Stimulated activated naive CD8-positive, alpha-beta T cell treated with anti-CD3 and anti-CD28 coated beads, Interleukin-15, amount 100 ng/mL, for 72 hours (primary cell): Measurements from ENCODE around the gene NPPC.

Experiments used
- ATAC-seq: fragments of 150-1000 bp; cut with Tn5 transposase; 2 replicates; pipeline ENCODE4 v1.10.0; 2021; ENCODE audit warnings: mild to moderate bottlenecking, moderate library complexity
- DNase-seq, 2 donors: peaks; one replicate each; pipeline ENCODE4 v3.0.0; 2021 to 2022
- H3K27ac Mint-ChIP-seq, 2 donors: one replicate each; pipeline ENCODE4 v1.8.0; 2022; ENCODE audit warnings: mild to moderate bottlenecking in 2 of 2, mixed read lengths in 2 of 2, moderate library complexity in 2 of 2
- H3K27me3 Mint-ChIP-seq: one replicate; pipeline ENCODE4 v1.8.0; 2022; ENCODE audit warnings: mixed read lengths
- H3K4me1 Mint-ChIP-seq: one replicate; pipeline ENCODE4 v1.8.0; 2022; ENCODE audit warnings: mild to moderate bottlenecking, mixed read lengths
- H3K4me3 Mint-ChIP-seq, 2 donors: one replicate each; pipeline ENCODE4 v1.8.0; 2022; ENCODE audit warnings: mild to moderate bottlenecking in 2 of 2, mixed read lengths in 2 of 2, moderate library complexity in 1 of 2
- H3K9me3 Mint-ChIP-seq, 2 donors: one replicate each; pipeline ENCODE4 v1.8.0; 2022; ENCODE audit warnings: mixed read lengths in 2 of 2

NPPC gene

GRCh38 chr2:231928901-231929725, 2.9 kb upstream of the NPPC start:
- no peak overlapping the region for H3K4me3 Mint-ChIP-seq
- DNase-seq (no peak), ATAC-seq (no peak)
- no peak overlapping the region for H3K27ac Mint-ChIP-seq
- H3K27me3 Mint-ChIP-seq, result peaks cover 55% of the 10 kb centered on the region
- no peaks in the 10 kb centered on the region for H3K9me3 Mint-ChIP-seq
- H3K4me1 Mint-ChIP-seq, result peaks cover 24% of the 10 kb centered on the region

DNA sequence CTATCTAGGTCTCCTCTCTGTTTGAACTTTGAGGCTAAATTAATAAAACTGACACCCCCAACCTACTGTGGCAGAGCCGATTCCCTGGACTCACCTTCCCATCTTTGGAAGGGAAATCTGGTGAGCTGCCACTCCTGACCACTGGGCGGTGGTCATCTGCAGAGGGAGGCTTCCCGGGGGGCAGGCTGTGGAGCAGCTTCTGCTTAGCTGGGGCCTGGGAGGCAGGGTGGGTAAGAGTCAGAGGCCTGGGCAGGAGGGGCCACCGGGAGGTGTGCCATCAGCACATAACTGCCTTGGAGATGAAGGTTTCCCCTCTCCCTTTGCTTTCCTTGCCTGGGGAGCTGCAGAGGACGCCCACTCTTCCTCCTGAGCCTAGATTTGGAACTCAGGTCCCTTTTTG, 2.3 kb upstream of the NPPC start:
- H3K27me3 Mint-ChIP-seq, result peaks cover 61% of the 10 kb centered on the region
- no peak overlapping the region for H3K27ac Mint-ChIP-seq
- H3K4me1 Mint-ChIP-seq, result peaks cover 25% of the 10 kb centered on the region
- ATAC-seq, result no peak
- no peak overlapping the region for H3K4me3 Mint-ChIP-seq
- H3K9me3 Mint-ChIP-seq, result no peaks in the 10 kb centered on the region
- no peak for DNase-seq

DNA sequence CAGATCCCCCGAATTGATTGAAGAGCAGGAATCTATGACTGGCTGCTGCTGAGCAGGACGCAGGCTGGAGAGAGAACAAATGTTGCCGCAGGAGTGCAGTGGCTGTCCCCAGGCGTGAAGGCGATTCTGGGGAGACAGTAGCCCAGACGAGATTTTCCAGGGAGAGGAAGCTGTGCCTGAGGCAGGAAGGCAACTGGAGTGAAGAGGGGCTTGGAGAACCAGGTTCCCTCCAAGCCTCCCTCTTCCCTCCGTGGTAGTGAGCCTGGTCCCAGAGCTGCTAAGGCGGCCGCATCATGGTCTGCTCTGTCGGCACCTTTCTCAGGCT, 1.3 kb upstream of the NPPC start:
- no peak for DNase-seq
- H3K27me3 Mint-ChIP-seq, result peaks cover 65% of the 10 kb centered on the region
- ATAC-seq, result no peak
- peak overlapping the region in 1 of 2 donors; percentile 85 for H3K4me3 Mint-ChIP-seq
- no peaks in the 10 kb centered on the region for H3K9me3 Mint-ChIP-seq
- H3K27ac Mint-ChIP-seq, result no peak overlapping the region
- peaks cover 25% of the 10 kb centered on the region for H3K4me1 Mint-ChIP-seq

- ATAC-seq, result peak; percentile 48
- peak overlapping the region; percentile 80 to 85 for H3K4me3 Mint-ChIP-seq
- no peaks in the 10 kb centered on the region for H3K9me3 Mint-ChIP-seq
- H3K27ac Mint-ChIP-seq, result no peak overlapping the region
- H3K4me1 Mint-ChIP-seq, result peaks cover 25% of the 10 kb centered on the region
- peaks cover 70% of the 10 kb centered on the region for H3K27me3 Mint-ChIP-seq
- peak in 1 of 2 donors; percentile 56 for DNase-seq
These were observed 767 bp upstream of the NPPC start for GRCh38 chr2:231926761-231927565.

DNA sequence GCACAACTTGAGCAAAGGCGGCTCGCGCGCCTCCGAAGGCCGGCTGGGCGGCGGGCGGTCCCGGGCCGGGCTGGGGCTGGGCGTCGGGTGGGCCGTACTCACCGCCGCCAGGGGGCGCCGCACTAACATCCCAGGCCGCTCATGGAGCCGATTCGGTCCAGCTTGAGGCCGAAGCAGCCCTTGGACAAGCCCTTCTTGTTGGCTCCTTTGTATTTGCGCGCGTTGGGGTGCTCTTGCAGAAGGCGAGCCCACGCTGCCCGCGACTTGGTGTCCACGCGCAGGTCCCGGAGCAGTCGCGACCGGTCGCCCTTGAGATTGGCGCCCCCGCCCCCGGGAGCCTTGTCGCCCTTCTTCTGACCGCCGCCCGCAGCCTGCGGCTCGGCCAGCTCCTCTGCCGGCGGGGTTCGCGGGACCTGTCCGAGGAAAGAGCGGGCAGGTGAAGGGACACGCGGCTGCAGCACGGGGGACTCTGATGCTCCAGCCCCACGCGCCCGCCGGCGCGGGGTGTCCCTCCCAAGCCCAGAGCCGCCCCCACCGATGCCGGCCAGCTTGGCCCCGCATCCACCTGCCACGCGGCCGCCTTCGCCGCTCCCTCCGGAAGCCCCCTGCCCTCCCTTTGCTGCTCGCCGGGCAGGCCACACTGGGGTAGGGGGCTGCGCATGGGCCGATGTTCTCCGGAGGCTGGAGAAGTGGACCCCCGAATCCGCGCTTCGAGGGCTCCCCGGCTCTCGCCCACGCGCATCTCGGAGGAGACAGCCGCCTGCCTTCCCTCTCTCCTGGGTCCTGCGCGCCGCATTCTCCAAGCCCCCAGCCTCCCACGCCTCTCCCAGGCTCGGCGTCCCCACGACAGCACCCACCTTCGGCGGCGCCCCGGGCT, 655 bp downstream of the NPPC start:
- Mint-ChIP-seq H3K27me3 (peaks cover 70% of the 10 kb centered on the region), H3K27ac (no peak overlapping the region), H3K4me3 (peak overlapping the region; percentile 75 to 85), H3K9me3 (no peaks in the 10 kb centered on the region), H3K4me1 (peaks cover 25% of the 10 kb centered on the region)
- DNase-seq, result peak; percentile 71 to 77
- ATAC-seq, result peak; percentile 60

GRCh38 chr2:231924889-231925275, 1.3 kb downstream of the NPPC start:
- H3K4me1 Mint-ChIP-seq, result peaks cover 25% of the 10 kb centered on the region
- H3K9me3 Mint-ChIP-seq, result no peaks in the 10 kb centered on the region
- DNase-seq, result no peak
- peak; percentile 0 for ATAC-seq
- H3K27ac Mint-ChIP-seq, result no peak overlapping the region
- peaks cover 64% of the 10 kb centered on the region for H3K27me3 Mint-ChIP-seq
- H3K4me3 Mint-ChIP-seq, result peak overlapping the region; percentile 33 to 75

DNA sequence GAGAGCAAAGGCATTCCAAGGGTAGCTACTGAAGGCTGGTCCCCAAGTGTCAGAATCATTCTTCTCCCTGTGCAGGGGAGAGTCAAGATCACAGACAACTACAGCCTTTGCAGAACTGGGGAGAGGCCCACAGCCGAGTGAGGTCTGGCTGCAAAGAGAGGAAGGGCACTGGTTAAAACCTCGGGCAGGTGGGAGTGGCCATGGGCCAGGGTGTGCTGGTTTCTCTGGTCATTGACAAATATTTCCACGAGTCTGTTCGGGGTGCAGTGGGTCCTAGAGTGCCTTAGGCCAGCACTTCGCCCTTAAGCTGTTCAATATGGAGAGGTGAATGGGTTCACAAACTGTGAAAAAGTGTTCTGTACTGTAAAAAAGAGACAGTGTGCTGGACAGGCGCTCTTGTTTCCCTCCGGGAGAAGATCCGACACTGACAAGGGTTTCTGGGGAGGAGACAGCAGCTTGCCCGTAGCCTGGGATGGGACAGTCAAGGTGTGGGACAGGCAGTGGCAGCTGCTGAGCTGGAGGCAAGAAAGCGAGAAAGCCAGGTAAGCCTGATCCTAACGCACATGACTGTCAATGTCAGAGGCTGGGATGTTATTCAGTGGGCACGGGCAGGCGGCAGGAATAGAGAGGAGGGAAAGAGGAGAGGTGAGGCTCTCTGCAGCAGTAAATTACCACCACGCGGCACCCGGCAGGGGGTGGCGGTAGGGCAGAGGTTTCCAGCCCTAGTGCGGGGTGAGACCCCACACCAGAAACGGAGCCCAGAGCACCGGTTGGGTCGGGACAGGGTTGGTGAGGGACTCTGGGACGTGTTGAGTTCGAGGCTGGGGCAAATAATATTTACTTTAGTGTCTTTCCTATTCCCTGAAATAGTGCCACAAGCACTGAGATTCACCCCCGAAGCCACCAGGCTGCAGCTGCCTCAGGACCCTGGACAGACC, 2.0 kb downstream of the NPPC start:
- DNase-seq (no peak), ATAC-seq (no peak)
- H3K4me1 Mint-ChIP-seq, result peaks cover 25% of the 10 kb centered on the region
- H3K9me3 Mint-ChIP-seq, result no peaks in the 10 kb centered on the region
- peak overlapping the region; percentile 33 to 75 for H3K4me3 Mint-ChIP-seq
- no peak overlapping the region for H3K27ac Mint-ChIP-seq
- H3K27me3 Mint-ChIP-seq, result peaks cover 58% of the 10 kb centered on the region

GRCh38 chr2:231923010-231923344, 3.2 kb downstream of the NPPC start:
- Mint-ChIP-seq H3K9me3 (no peaks in the 10 kb centered on the region), H3K27me3 (peaks cover 45% of the 10 kb centered on the region)
- DNase-seq, result no peak

DNA sequence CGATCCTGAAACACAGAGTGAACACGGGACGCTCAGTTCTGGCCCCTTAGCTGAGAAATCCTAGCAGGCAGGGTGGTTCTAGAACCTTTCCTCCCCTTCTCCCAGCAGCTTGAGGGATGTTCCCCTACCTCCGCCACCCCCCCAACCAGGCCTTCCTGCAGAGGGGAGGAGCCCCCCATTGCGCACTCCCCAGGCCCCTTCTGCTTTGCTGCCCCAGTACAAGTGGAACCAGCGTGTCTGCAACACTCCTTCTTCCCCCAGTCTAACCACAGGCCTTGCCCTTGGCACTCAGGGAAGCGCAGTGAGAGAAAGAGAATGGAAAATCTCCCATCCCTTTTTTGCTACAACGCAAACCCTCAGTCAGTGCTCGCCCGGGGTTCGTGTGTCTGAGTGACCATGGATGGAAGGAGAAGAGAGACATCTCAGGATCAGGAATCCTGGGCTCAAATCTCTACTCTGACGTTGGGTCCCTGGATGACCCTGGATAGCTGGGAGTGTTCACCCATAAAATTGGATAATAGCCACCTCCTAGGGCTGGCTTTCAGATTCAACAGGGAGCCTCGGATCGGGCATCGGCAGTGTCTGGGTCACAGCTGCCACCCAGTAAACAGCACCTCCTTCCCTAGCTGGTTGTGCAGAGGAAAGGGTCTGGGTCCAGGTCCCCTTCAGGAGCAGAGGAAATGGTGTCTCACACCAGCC, 3.7 kb downstream of the NPPC start:
- no peak for ATAC-seq
- H3K27ac Mint-ChIP-seq, result no peak overlapping the region
- H3K4me1 Mint-ChIP-seq, result peaks cover 20% of the 10 kb centered on the region
- DNase-seq, result no peak
- no peak overlapping the region for H3K4me3 Mint-ChIP-seq
- no peaks in the 10 kb centered on the region for H3K9me3 Mint-ChIP-seq
- peaks cover 40% of the 10 kb centered on the region for H3K27me3 Mint-ChIP-seq

More at GRCh38 chr2:231923010-231923344, 3.2 kb downstream of the NPPC start:
- Mint-ChIP-seq H3K4me1 (peaks cover 25% of the 10 kb centered on the region), H3K27ac (no peak overlapping the region), H3K4me3 (no peak overlapping the region)
- no peak for ATAC-seq

GRCh38 chr2:231920795-231921194, 5.4 kb downstream of the NPPC start:
- ATAC-seq (no peak), DNase-seq (no peak)
- H3K9me3 Mint-ChIP-seq, result no peaks in the 10 kb centered on the region
- no peak overlapping the region for H3K27ac Mint-ChIP-seq
- H3K4me1 Mint-ChIP-seq, result peaks cover 10% of the 10 kb centered on the region
- H3K4me3 Mint-ChIP-seq, result no peak overlapping the region
- H3K27me3 Mint-ChIP-seq, result peaks cover 25% of the 10 kb centered on the region

DNA sequence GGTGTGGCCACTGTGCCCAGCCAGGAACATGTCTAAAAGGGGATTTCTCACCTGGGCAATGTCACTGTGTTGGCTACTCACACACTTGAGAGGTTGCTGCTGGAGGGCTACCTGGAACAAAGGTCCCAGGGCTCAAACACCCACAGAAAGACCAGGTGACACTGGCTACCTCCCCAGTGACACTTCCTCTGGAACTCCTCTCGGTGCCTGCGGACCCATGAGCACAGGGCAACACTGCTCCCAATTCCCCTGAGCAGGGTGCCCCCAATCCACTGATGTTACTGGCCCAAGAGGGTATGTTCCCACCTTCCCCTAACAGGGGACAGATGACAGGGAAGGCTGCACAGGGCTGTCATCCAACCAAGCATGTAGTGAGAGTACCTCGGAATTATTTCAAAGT, 5.8 kb downstream of the NPPC start:
- Mint-ChIP-seq H3K27ac (no peak overlapping the region), H3K4me1 (peaks cover 10% of the 10 kb centered on the region), H3K27me3 (peaks cover 25% of the 10 kb centered on the region), H3K4me3 (no peak overlapping the region), H3K9me3 (no peaks in the 10 kb centered on the region)
- ATAC-seq, result no peak
- DNase-seq, result no peak

DNA sequence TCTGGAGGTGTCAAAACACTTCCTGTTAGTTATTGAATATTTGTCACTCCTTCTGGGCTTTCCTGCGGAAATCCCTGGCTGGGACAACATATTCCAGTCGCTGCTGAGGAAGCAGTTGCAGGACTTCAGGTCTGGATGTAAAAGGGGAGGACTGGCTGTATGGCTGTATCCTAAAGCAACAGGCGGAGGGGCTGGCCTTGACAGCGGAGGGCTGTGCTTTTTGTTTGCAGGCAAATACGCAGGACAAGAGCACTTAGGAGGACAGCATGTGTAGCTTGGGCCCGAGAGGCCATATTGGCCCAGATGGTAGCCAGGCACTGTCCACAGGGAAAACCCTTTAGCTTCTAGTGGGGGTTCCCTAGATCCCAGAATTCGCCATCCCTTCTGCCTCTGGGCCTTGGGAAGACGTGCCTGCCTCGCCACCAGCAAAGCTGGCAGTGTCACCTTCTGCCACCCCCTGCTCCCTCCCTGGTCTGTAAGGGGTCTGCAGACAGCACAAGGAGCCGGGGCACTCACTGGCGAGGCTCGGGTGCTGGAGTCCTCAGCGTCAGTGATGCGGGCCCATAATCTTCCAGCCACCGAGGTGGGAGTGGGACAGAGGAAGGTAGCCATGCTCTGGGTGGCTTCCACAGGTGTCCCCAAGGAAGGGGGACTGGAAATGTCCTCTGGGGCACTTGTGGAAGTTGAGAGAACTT, 6.7 kb downstream of the NPPC start:
- peaks cover 19% of the 10 kb centered on the region for H3K27me3 Mint-ChIP-seq

GRCh38 chr2:231918501-231919330, 7.5 kb downstream of the NPPC start:
- H3K9me3 Mint-ChIP-seq, result no peaks in the 10 kb centered on the region
- no peaks in the 10 kb centered on the region for H3K4me1 Mint-ChIP-seq
- H3K27me3 Mint-ChIP-seq, result peaks cover 11% of the 10 kb centered on the region
- H3K27ac Mint-ChIP-seq, result no peak overlapping the region
- no peak overlapping the region for H3K4me3 Mint-ChIP-seq
- ATAC-seq, result no peak
- no peak for DNase-seq

More for the DNA sequence above, 6.7 kb downstream of the NPPC start:
- ATAC-seq (no peak), DNase-seq (no peak)
- H3K9me3 Mint-ChIP-seq, result no peaks in the 10 kb centered on the region
- no peak overlapping the region for H3K4me3 Mint-ChIP-seq
- H3K27ac Mint-ChIP-seq, result no peak overlapping the region
- peaks cover 5% of the 10 kb centered on the region for H3K4me1 Mint-ChIP-seq
